Measurements from ENCODE around the gene PAQR7.

DNA sequence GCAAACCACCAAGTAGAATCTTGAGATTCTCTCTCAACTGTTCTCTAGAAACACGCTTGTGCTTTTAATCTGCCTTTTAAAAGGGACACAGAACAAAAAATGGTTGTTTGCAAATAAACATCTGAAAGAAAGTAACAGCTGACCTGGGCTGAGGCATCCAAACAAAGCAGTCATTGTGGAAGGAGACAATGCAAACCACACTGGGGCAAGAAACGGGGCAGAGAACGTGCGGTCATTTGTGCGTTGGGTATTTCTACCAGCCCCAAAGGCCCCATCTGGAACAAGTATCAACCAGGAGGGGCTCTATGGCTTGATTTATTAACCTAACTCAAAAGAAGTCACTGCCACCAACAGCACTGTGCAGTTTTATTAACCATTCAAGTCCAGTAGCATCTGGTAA lies 24.7 kb upstream of the PAQR7 start:
- TF ChIP-seq, protein P1, sequence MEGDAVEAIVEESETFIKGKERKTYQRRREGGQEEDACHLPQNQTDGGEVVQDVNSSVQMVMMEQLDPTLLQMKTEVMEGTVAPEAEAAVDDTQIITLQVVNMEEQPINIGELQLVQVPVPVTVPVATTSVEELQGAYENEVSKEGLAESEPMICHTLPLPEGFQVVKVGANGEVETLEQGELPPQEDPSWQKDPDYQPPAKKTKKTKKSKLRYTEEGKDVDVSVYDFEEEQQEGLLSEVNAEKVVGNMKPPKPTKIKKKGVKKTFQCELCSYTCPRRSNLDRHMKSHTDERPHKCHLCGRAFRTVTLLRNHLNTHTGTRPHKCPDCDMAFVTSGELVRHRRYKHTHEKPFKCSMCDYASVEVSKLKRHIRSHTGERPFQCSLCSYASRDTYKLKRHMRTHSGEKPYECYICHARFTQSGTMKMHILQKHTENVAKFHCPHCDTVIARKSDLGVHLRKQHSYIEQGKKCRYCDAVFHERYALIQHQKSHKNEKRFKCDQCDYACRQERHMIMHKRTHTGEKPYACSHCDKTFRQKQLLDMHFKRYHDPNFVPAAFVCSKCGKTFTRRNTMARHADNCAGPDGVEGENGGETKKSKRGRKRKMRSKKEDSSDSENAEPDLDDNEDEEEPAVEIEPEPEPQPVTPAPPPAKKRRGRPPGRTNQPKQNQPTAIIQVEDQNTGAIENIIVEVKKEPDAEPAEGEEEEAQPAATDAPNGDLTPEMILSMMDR (conservative IDR thresholded peaks at IDR 0.05; ENCODE audit: low read length): no peak
- no peak for TF ChIP-seq EZH2phosphoT487 (IDR thresholded peaks at IDR 0.05; ENCODE audit: borderline replicate concordance, low read depth, low read length)

All from OCI-LY7 (cell line).